SIG-M5 treated with dmso at 0.1 percent for 504 hours (cell line): ENCODE data around the gene EFCAB10.
"Not testable (repeated sequence)": the region's sequence is repeated elsewhere in the genome, so short reads cannot be mapped to it uniquely, and the experiment has no call there.

Experiments used
- DNase-seq: peaks from one replicate; lab custom pipeline; 2025; ENCODE audit not compliant: unreplicated experiment; lab: John Stamatoyannopoulos, UW

The EFCAB10 gene

DNA sequence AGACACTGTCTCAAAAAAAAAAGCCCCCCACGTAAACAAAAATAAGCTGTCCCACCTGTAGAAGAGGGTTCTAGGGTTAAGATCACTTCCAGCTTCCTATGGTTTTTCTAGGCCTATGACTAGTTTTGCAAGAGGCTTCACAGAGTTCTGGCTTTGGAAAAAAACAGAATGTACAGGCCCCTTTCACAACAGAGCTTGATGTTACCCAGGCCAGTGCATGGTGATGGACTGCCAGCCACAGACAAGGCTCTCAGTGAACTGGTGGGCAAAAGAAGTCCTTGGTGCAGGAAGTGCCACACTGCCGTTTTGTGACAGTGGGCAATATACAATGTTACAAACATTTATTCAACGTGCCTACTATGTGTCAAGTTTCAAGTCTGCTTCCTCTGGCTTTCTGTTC lies 18.3 kb upstream of the EFCAB10 start:
- no peak for DNase-seq

DNA sequence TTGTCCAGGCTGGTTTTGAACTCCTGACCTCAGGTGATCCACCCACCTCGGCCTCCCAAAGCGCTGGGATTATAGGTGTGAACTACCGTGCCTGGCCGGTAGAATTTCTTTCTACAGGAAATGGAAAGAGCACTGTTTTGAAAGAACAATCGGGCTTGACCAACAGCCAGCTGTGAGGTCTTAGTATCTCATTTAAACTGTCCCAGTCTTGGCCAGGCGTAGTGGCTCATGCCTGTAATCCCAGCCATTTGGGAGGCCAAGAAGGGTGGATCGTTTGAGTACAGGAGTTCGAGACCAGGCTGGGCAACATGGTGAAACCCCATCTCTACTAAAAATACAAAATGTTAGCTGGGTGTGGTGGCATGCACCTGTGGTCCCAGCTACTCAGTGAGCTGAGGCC lies 17.8 kb upstream of the EFCAB10 start:
- DNase-seq = not testable (repeated sequence)

DNA sequence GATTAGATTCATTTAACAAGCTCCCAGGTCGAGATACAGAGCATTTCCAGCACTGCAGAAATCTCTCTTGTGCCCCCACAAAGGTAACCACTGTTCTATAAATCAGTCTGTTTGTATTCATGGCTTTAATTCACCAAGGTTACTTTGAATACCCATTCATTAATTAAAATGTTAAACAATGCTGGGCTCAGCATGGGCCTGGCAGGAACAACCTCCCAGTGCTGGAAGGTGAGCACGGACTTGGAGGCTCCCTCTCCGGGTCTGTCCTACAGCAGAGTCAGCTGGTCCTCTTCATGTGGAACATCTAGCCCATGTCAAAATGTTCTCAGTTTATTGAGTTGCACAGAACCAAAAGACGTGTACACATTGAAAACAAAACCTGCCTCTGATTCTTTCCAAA lies 15.6 kb upstream of the EFCAB10 start:
- DNase-seq = no peak

DNA sequence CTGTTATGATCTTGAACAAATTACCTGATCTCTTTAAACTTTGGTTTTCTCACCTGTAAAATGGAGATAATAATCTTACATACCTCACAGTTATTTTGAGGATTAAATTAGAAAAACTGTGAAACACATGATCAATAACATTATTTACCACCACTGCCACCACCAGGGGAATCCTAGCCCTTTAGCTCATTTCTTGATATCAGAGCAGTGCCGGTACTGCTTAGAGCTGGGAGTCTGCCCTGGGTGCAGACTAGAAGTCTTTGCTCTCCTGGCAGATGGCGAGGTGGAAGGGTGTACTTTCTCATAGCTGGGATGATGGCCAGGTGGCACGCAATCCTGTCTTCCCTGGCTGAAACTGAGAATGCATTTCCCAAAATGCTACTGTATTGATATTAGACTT lies 12.7 kb upstream of the EFCAB10 start:
- DNase-seq = no peak

DNA sequence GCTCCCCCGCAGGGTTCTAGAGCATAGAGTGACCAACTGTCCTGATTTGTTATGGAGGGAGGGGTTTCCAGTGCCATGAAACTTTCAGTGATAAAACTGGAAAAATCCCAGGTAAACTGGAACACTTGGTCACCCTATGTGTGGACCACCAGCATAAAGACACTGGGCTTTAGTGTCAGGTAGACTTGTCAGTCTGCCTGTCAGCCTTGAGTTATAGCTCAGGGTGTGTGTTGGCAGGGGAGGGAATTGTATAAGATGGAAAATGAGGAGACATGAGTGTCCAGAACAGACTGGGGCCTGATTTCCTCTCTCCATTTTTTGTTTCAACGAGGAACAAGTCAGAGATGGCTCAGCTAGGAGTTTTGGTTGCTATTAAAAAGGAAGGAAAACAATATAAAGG lies 10.2 kb upstream of the EFCAB10 start:
- DNase-seq = no peak

DNA sequence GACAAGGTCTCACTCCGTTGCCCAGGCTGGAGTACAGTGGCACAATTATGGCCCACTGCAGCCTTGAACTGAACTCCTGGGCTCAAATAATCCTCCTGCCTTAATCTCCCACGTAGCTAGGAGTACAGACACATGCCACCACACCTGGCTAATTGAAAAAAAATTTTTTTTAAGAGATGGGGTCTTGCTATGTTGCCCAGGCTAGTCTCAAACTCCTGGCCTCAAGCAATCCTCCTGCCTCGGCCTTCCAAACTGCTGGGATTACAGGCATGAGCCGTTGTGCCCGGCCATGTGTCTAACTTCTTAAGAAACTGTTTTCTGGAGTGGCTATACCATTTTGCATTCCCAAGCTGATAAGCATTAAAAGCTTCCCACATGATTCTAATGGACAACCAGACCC lies 9.5 kb upstream of the EFCAB10 start:
- DNase-seq = no peak

DNA sequence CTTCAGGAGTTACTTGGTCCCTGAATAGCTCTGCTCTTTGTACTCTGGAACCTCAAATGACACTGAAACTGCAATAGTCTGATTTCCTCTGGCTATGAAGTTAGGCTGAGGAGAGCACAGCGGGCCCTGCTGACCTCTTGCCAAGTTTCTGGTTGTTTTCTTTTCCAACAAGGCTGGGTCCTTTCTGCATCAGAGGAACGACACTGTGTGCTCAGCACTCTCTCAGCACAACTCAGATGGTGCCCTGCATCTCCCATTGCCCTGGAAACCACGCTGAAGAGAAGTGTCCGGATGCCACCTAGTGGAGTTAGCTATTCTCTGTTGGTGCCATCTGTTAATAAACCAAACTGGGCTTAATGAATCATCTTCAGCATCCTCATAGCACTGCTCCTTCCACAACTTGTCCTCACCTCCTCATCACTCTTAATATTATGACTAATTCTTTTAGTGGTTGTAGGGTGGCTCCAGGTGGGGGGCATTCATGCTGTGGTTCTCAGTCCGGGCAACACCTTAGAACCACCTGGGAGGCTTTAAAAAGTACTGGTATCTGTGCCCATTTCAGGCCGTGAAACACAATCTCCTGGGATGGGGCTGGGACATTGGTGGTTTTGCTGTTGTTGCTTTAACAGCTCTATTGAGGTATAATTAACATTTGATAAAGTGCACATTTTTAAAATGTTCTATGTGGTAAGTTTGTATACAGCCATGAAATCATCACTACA lies 8.2 kb upstream of the EFCAB10 start:
- peak; percentile 79 for DNase-seq

DNA sequence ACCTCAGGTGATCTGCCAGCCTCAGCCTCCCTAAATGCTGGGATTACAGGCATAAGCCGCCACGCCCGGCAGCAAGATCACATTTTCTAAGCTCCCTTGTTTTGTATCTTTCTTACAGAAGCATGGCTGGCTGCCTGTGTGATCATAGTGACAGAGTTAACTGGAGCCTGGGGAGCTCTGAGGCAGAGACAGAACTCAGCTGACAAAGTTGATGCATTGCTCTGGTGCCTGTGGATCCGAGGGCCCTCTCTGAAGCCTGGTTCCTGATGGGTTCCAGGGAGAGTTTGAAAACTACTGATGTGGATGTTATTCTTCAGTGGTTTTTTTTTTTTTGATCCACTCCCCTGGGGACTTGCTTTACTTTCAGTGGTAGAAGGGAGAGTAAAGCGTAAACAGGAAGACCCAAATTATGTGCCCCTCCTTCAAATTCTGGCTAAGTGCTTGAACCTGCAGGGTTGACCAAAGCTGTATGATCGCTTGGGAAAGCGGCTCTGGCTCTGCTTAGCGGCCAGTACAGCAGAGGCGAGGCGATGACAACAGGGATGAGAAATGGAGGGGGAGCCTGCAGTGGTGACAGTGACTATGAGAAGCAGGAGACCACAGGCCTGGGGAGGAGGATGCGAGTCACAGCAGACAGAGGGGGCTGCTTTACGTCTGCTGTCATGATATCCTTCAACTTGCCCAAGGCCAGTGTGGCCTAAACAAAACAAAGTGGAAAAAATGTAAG lies 6.8 kb upstream of the EFCAB10 start:
- DNase-seq = no peak

DNA sequence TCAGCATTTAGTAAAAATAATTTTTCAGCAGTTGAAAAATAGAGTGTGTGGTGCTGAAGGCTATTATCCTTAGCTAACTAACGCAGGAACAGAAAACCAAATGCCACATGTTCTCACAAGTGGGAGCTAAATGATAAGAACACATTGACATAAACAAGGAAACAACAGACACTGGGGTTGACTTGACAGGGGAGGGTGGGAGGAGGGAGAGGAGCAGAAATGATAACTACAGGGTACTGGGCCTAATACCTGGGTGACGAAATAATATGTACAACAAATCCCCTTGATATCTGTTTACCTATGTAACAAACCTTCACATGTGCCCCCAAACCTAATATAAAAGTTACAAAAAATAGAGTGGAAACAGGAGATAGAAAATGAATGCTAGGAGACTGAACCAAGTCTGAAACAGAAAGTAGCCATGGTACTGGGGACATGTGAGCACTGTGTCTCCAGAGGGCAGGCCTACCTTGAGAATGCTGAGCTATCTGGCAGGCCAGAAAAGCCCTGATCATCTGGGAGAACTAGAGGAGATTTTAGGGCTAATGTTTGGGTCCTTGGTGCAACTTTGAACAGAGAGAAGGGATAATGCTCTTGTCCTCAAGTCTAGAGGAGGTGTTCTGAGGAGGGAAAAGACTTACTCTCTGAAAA lies 4.7 kb upstream of the EFCAB10 start:
- DNase-seq = no peak

DNA sequence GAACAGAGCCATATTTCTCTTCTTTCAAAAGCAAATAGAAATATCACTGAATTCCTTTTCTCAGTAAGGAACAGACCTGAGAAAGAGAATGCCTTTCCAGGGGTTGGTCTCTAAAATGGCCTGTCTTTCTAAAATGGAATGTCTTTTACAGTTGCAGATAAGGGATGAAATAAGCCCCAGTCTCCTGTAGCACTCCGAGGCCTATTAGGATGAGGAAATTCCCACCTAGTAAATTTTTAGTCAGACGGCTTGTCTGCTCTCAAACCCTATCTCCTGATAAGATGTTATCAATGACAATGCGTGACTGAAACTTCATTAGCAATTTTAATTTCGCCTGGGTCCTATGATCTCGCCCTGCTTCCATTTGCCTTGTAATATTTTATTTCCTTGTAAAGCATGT lies 2.9 kb upstream of the EFCAB10 start:
- no peak for DNase-seq

DNA sequence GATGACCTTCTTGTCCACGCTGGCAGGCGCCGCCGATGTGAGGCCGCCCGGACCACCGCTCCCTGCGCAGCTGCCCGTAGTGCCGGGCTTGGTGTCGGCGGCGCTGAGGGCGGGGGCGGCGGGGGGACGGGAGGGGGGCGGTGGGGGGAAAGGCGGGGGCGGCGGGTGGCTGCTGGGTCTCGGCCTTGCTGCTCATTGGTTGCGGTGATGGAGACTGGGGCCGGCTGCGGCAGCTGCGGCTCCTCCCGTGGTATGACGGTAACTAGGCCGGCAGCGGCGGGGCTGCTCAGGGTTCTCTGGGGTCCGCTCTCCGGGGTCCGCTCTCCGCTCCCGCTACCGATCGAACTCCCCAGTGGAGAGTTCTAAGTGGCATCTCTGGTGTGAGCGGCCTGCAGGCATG lies 1.8 kb upstream of the EFCAB10 start:
- no peak for DNase-seq

DNA sequence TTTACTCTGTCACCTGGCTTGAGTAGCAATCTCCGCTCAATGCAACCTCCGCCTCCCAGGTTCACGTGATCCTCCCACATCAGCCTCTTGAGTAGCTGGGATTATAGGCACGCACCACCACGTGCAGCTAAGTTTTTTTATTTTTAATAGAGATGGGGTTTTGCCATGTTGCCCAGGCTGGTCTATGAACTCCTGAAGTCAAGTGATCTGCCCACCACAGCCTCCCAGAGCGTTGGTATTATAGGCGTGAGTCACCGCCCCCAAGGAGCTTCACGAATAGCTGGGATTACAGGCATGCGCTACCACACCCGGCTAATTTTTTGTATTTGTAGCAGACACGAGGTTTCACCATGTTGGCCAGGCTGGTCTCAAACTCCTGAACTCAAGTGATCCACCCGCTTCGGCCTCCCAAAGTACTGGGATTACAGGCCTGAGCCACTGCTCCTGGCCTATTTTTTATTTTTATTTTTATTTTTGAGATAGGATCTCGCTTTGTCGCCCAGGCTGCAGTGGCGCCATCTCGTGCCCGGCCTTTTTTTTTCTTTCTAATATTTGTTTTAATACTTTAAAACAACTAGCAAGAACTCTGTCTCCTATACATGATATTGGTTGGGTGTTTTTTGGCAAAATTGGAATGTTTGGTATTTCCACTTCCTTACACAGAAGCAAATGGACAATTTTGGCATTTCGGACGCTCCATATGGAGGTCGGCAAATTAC lies 1.1 kb downstream of the EFCAB10 start:
- no peak for DNase-seq

DNA sequence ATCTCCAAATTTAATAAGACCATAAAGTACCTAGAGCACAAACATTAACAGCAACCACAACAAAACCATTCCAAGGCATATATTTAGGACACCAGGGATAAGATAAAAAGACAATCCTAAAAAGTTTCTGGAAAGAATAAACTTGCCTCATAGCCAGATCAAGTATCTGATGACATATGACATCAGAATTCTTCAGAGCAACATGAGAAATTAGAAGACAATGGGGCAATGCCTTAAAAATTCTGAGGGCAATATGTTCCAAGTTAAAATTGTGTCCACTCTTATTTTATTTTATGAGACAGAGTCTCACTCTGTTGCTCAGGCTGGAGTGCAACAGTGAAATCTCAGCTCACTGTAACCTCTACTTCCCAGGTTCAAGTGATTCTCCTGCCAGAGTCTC lies 2.8 kb downstream of the EFCAB10 start:
- no peak for DNase-seq

DNA sequence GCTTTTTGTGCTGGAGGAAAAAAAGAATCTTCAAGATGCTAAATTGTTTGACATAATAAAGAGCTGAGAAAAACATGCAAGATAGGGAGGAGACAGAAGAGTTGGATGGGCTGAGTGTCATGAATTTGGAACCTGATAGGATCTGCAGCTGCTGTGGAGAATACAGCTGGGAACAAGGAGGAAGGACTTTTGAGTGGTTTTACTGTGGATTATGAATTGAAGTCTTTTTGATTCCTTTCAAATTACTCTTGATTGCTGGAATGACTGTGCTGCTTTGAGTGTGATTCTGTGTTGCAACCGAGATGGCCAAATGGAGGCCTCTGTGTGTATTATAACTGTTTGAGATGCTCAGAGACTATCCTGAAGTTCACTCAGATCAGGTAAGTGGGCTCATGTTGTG lies 4.0 kb downstream of the EFCAB10 start:
- no peak for DNase-seq

DNA sequence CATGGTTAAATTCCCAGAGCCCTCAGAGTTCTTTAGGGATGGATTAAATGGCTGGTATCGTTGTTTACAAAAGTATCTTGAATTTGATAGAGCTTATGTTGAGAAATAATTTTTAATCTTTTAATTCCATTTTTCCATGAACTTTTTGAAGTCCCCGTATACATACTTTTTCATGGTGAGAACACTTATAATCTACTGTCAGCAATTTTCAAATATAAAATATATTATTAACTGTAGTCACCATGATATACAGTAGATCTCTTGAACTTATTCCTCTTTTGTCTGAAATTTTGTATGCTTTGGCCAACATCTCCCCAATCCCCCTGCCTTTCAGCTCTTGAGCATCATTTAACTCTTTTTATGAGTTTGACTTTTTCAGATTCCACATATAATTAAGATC lies 9.4 kb downstream of the EFCAB10 start:
- DNase-seq = no peak

DNA sequence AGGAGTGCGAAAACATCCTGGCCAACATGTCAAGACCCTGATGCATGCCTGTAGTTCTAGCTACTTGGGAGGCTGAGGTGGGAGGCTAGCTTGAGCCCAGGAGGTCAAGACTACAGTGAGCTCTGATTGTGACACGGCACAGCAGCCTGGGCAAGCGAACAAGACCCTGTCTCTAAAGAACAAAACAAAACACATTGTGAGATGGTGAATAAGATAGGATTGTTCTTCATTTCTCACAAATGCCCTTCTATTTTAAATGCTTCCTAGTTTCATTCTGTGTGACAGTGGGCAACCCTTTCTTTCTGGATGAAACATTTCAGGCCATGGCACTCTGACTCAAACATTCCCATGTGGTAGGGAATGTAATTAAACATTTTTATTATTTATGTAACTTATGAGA lies 13.5 kb downstream of the EFCAB10 start:
- no peak for DNase-seq

DNA sequence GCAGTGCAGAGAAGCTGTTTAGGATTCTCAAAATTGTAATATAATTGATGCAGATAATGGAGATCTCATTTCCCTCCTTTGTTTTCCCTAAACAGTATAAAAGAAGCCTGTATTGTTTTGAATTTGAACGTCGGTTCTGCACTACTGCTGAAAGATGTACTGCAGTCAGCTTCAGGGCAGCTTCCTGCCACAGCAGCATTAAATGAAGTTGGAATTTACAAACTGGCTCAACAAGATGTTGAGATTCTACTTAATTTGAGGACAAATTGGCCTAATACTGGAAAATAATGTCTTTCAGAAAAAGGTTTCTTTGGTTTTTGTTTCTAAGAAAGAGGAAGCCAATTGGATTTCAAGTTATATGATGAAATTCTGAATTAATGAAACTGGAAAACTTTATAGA lies 14.3 kb downstream of the EFCAB10 start:
- no peak for DNase-seq

DNA sequence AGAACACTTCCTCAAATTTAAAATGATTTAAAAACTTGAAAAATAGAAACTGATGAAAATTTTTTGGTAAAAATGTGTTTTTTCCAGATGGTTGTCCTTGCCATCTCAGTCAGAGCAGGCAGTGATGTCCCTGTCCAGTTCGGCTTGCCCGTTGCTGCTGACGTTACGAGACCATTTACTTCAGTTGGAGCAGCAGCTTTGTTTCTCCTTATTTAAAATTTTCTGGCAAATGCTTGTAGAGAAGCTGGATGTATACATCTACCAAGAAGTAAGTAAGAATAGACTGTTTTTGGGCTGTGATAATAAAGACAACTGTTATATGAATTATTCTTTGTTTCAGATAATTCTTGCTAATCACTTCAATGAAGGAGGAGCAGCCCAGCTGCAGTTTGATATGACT lies 16.1 kb downstream of the EFCAB10 start:
- DNase-seq = no peak

DNA sequence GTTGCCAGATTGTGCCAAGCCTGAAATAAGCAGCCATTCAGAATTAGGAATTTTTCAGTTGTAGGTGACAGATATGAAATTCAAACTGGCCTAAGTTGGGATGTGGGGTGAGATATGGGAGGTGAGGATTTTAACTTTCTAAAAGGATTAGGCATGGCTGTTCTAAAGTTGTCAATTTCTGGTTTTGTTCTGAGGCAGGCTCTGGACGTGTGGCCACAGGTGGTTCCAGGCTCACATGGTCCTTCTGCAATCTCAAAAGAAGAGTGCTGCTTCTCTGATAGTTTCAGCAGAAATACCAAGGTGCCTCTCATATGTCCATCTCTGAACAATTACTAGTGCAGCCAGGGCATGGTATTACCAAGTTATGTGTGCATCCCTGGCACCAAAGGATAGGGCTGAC lies 21.4 kb downstream of the EFCAB10 start:
- no peak for DNase-seq

DNA sequence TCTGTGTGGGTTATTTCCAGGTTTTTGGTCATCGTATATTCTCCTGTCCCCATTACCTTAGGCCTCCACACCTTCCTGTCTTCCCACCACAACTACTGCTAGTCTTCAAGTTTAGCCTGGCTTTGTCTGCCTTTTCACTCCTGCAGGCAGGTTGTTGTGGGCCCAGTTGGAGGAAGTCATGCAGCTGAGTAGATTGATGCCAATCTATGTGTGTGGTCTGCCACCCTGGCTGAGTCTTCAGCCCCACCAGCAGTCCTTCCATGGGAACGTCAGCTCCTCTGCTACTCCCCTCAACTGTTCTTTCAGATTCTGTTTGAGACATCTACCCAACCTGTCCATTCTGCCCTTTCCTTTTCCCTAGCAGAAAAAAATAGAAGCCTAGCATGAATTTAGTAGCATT lies 43.0 kb downstream of the EFCAB10 start:
- no peak for DNase-seq

DNA sequence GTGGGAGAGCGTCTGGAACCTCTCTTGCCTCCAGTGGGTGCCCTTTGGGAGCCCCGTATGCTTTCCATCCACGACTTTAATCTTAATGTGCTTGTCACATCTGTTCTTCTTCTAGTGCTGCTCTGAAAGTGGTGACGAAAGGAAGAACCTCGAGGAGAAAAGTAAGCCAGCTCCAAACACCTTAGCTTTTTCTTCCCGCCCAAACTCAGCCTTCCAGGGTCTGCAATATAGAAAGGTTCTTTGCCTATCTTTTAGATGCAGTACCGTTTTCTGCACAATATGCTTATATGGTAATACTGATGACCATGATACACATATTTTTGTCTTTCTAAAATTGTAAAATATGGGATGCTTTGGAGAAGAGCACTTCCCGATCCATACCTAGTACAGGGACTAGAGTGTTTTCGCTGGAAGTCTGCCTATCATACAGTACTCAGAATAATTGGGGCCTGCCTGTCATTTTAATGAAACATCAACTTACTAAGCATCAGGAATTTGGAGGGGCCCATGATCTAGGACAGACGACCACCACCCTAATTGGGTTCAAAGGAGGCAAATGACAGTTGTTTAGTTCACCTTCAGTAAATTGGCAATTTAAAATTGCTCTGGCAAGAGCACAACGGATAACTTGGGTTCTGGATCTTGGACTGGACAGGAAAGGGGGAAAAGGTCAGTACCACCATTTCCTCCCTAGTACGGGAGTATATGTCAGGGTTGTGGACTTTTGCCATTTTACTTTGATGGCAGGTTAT lies 48.4 kb downstream of the EFCAB10 start:
- DNase-seq = no peak
